ENCODE results near the gene PMIS2.

PMIS2 gene

GRCh38 chr19:35585848-35586247, at the start of gene PMIS2:
PMIS2 (plus strand) TSS chr19:35586173; CDS start chr19:35586260, 87 bp downstream.
- no peak for DNase-seq

- DNase-seq = no peak
Measured at GRCh38 chr19:35539314-35539713, 46.7 kb upstream of the PMIS2 start.

- no peak for DNase-seq
Measured at GRCh38 chr19:35539850-35540249, 46.1 kb upstream of the PMIS2 start.

GRCh38 chr19:35540356-35540927, 45.5 kb upstream of the PMIS2 start:
- DNase-seq = no peak

GRCh38 chr19:35542209-35542608, 43.8 kb upstream of the PMIS2 start:
- no peak for DNase-seq

GRCh38 chr19:35543280-35544109, 42.5 kb upstream of the PMIS2 start:
- DNase-seq = no peak

- no peak for DNase-seq
Measured at GRCh38 chr19:35544110-35544802, 41.7 kb upstream of the PMIS2 start.

GRCh38 chr19:35545001-35545854, 40.7 kb upstream of the PMIS2 start, which contains the start of gene TMEM147:
TMEM147 (plus strand) TSS chr19:35545626; CDS start chr19:35545740, 114 bp downstream.
- peak; percentile 68 for DNase-seq

GRCh38 chr19:35545855-35546381, 40.1 kb upstream of the PMIS2 start:
- DNase-seq = peak; percentile 14

GRCh38 chr19:35546532-35546931, 39.4 kb upstream of the PMIS2 start:
- no peak for DNase-seq

- peak; percentile 49 for DNase-seq
Measured at GRCh38 chr19:35549174-35549788, 36.7 kb upstream of the PMIS2 start.

GRCh38 chr19:35549879-35550523, 36.0 kb upstream of the PMIS2 start:
- DNase-seq = no peak

- no peak for DNase-seq
Measured at GRCh38 chr19:35551091-35551810, 34.7 kb upstream of the PMIS2 start.

GRCh38 chr19:35552534-35553384, 33.2 kb upstream of the PMIS2 start:
- no peak for DNase-seq

GRCh38 chr19:35553385-35554000, 32.5 kb upstream of the PMIS2 start:
- no peak for DNase-seq

GRCh38 chr19:35554076-35554475, 31.9 kb upstream of the PMIS2 start:
- no peak for DNase-seq

- DNase-seq = peak; percentile 2
Measured at GRCh38 chr19:35555301-35556005, 30.5 kb upstream of the PMIS2 start.

GRCh38 chr19:35556025-35556590, 29.9 kb upstream of the PMIS2 start:
- DNase-seq = no peak
